IPS DF 6.9 (cell line): ENCODE results near the gene NRXN2.

Experiments
- DNase-seq: peaks from one replicate; pipeline ENCODE4 v3.0.0-alpha.2; 2013; ENCODE audit warnings: low read depth, low spot score
- H3K27ac ChIP-seq: one replicate; pipeline ENCODE4 v1.5.1; 2013; ENCODE audit warnings: low read length, control low read depth
- H3K27me3 ChIP-seq: 2 replicates; pipeline ENCODE4 v1.6.1; 2013; ENCODE audit warnings: mild to moderate bottlenecking, low read length; ENCODE audit not compliant: control insufficient read depth, insufficient read depth
- H3K36me3 ChIP-seq: 2 replicates; pipeline ENCODE4 v1.6.1; 2013; ENCODE audit warnings: low read length; ENCODE audit not compliant: control insufficient read depth, insufficient read depth
- H3K4me1 ChIP-seq: 2 replicates; pipeline ENCODE4 v1.6.1; 2013; ENCODE audit warnings: low read length; ENCODE audit not compliant: control insufficient read depth, insufficient read depth
- H3K4me3 ChIP-seq: 2 replicates; pipeline ENCODE4 v1.5.1; 2013; ENCODE audit warnings: mild to moderate bottlenecking, low read length
- H3K9me3 ChIP-seq: 2 replicates; pipeline ENCODE4 v1.6.1; 2013; ENCODE audit warnings: low read length, inconsistent platforms; ENCODE audit not compliant: control insufficient read depth, insufficient read depth
- WGBS: extraction: QIAGEN DNeasy Blood & Tissue Kit; methylation state at CpG from one replicate; pipeline ENCODE4 v1.1.7; 2013; ENCODE audit warnings: mixed read lengths, missing lambda C conversion rate; ENCODE audit not compliant: insufficient read length, insufficient coverage; 5-methylcytosine and 5-hydroxymethylcytosine counted together

The NRXN2 gene

DNA sequence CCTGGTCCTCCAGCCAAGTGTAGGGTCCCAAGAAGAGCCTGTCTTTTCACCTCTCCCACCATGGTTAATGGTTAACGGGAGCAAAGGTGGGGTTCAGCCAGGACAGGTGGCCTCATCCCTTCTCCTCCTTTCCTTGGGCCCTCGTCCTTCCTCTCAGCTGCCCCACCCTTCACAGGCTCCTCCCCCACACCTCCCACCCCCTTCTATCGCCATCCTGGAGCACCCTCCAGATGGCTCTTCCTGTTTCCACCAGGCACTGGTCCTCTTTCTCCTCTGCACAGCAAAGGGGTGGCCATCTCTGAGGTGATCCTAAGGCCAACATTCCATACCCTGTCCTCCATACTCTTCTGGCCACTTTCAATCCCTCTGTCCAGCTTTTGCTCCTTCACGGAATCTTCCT lies 83.1 kb downstream of the NRXN2 start:
- H3K27me3 ChIP-seq: peaks cover 44% of the 10 kb centered on the region
- no peak overlapping the region for H3K27ac ChIP-seq
- DNase-seq: no peak
- no peak overlapping the region for H3K4me3 ChIP-seq
- no peaks in the 10 kb centered on the region for H3K36me3 ChIP-seq
- H3K4me1 ChIP-seq: peaks cover 9% of the 10 kb centered on the region
- no peaks in the 10 kb centered on the region for H3K9me3 ChIP-seq
- no CpG with 5 or more reads among the region's 4 CpGs for WGBS

DNA sequence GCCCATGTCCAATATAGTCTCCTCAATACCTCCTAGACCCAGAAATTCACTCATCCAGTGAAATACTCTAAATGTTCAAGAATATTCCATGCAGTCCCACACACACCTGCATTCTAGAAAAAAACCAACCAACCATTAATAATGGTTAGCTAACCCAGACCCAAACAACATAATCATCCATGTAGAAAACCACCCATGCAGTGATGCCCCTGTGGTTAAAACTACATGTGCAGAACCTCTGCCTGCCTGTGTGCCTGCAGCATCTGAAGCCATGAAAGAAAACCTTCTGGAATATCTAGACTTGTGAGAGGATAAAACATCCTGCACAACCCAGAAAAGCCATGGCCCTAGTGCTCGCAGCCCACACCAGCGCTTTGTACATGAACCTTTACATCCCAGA lies 84.2 kb downstream of the NRXN2 start:
- Histone ChIP-seq H3K27ac (no peak overlapping the region), H3K27me3 (peaks cover 41% of the 10 kb centered on the region), H3K36me3 (no peaks in the 10 kb centered on the region), H3K9me3 (no peaks in the 10 kb centered on the region), H3K4me3 (no peak overlapping the region), H3K4me1 (peaks cover 8% of the 10 kb centered on the region)
- no peak for DNase-seq
- WGBS: no CpG with 5 or more reads among the region's 2 CpGs

DNA sequence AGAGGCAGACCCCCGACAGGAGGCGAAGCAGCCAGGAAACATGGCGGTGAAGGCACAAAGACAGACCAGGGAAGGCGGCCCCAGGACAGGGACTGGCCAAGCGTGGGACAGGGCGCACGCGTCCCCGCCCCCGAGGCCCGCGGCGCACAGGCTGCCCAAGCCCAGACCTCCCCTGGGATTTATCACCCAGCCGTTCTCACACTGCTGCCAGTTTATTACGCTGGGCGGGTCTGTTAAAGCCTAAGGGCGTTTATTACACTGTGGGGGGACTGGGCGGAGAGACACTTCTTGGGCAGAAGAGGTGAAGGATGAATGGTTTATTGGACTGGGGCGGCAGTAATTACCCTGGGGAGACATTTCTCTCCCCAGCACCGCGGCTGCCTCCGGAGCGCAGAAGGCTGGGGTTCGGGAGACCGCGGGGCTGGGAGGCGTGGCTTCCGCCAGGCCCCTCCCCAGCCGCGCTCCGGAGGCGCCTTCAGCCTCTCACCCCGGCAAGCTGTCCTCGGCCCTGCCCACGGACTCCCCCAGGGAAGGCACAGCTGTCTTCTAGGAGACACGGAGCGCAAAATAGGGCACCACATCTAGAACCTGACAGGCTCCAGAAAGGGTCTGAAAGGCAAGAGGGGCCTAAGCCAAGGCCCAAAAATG lies 84.9 kb downstream of the NRXN2 start:
- WGBS: no CpG with 5 or more reads among the region's 37 CpGs
- H3K4me1 ChIP-seq: peaks cover 7% of the 10 kb centered on the region
- H3K9me3 ChIP-seq: no peaks in the 10 kb centered on the region
- DNase-seq: no peak
- H3K27me3 ChIP-seq: peaks cover 40% of the 10 kb centered on the region
- H3K36me3 ChIP-seq: no peaks in the 10 kb centered on the region
- H3K4me3 ChIP-seq: peak overlapping the region; percentile 30; the same call in 1 of the 2 replicates
- H3K27ac ChIP-seq: no peak overlapping the region

DNA sequence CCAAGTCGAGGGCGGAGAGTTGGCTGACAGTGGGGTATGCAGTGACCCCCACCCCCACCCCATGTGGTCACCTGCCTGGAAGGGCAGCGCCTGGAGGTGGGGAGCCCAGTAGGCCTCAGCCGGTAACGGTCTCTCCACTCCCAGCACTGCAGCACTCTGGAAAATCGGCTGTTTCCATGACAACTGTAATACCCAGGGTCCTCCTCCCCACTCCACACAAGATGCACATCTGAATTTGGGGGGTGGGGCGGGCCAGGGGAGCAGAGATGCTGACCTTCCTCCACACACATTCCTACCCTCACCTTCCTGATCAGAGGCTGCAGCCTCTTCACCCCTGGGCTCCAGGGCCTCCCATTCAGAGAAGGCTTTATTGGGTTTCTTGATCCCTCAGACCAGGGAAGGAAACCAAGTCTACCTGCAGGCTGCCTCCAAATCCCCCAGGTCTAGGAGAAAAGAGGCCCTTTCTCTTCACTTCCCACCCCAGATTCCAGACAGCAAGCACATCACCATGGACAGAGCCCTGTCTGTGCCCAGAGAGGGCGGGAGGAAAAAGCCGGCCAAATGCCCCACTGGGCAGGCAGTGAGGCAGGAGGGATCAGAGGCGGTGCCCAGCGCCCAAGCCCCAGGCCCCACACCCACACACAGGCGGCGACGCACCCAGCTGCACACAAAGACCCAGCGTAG lies 85.5 kb downstream of the NRXN2 start:
- Histone ChIP-seq H3K9me3 (no peaks in the 10 kb centered on the region), H3K27me3 (peaks cover 39% of the 10 kb centered on the region), H3K36me3 (no peaks in the 10 kb centered on the region), H3K4me1 (peaks cover 7% of the 10 kb centered on the region), H3K4me3 (peak overlapping the region; percentile 30; the same call in 1 of the 2 replicates), H3K27ac (no peak overlapping the region)
- WGBS: no CpG with 5 or more reads among the region's 15 CpGs
- DNase-seq: no peak

DNA sequence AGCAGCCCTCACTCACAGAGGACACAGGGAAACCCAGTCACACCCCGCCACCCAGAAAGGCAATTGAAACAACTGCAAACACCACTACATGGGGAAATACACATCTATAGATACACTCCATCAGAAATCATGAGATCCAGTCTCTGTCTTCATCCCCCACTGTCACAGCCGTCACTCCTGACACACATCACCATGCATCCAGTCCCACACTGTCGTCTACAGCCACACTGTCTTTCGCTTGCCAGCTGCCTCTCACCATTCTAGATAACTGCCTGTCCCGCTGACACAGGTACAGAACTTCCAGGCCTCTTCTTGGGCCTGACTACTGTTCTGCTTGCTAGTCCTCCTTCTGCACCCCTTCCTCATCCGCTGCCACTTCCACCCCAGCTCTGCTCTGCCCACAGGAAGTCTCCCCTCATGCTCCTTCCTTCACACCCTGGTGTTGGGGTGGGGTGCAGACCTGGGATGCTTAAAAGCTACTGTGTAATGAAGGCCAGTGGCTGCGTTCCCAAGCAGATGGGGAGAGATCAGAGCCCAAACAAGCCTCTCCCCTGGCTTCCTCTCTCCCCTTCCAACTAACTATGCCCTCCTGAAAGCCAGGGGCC lies 89.3 kb downstream of the NRXN2 start:
- Histone ChIP-seq H3K27me3 (peaks cover 2% of the 10 kb centered on the region; the same call in 1 of the 2 replicates), H3K4me3 (no peak overlapping the region), H3K27ac (no peak overlapping the region), H3K36me3 (no peaks in the 10 kb centered on the region), H3K9me3 (no peaks in the 10 kb centered on the region), H3K4me1 (peaks cover 10% of the 10 kb centered on the region)
- WGBS: no CpG with 5 or more reads among the region's 7 CpGs
- DNase-seq: no peak

DNA sequence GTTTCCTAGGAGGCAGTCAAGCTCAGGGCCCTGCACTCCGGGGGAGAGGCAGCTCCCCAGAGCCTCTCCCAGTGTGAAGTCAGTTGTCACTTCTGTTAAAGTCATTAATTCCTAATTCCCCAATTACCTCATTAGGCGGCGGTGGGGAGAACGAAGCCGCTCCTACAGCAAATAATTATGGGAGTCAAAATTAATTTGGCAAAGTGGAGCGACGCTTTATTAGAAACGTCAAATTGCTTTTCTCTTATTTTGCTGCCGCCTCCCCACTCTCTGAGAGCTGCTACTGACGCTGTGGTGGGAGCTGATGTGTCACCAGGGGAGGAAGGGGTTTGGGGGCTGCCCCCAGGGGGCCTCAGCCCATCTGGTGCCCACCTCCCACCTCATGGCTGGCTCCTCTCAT lies 90.3 kb downstream of the NRXN2 start:
- no peak overlapping the region for H3K4me3 ChIP-seq
- DNase-seq: no peak
- no peaks in the 10 kb centered on the region for H3K9me3 ChIP-seq
- no peak overlapping the region for H3K27ac ChIP-seq
- no peaks in the 10 kb centered on the region for H3K27me3 ChIP-seq
- no CpG with 5 or more reads among the region's 10 CpGs for WGBS
- H3K36me3 ChIP-seq: no peaks in the 10 kb centered on the region
- H3K4me1 ChIP-seq: peaks cover 9% of the 10 kb centered on the region

DNA sequence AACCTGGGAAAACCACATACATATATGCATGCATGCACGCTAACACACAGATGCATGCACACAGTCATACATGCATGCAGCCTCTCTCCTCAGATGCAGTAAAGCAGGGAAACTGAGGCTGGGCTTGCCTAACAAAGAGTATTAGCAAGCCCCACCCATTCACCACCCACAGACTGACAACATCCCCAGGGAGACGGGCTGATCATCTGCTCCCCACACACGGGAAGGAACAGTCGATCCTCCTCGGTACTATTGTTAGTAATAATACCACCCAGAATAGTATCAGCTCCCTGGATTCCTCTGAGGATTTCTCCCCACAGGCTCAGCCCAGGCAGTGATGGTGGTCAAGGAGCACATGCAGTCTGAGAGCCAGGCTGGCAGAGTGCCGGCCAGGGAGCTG lies 90.8 kb downstream of the NRXN2 start:
- WGBS: no CpG with 5 or more reads among the region's 6 CpGs
- H3K27me3 ChIP-seq: no peaks in the 10 kb centered on the region
- no peak for DNase-seq
- no peaks in the 10 kb centered on the region for H3K36me3 ChIP-seq
- no peak overlapping the region for H3K4me3 ChIP-seq
- no peaks in the 10 kb centered on the region for H3K9me3 ChIP-seq
- no peak overlapping the region for H3K27ac ChIP-seq
- peaks cover 6% of the 10 kb centered on the region for H3K4me1 ChIP-seq

DNA sequence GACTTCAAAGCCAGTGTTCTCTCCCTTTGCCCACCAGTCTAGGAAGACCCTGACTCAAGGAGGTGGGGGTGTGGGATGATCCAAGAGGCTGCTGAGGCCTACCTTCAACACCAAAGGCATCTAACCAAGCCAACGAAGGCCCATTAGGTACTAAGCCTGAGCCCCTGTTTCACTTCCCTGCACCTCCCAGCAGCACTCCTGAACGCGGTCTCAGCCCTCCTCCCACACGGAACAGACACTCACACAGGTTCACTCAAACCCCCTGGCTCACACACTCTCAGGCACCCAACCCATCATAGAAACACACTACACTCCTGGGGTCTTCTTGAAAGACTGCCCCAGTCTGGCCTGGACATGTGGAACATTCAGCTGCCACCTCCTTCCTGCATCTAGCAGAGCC lies 91.3 kb downstream of the NRXN2 start:
- no peak for DNase-seq
- Histone ChIP-seq H3K4me1 (peaks cover 4% of the 10 kb centered on the region), H3K27ac (no peak overlapping the region), H3K9me3 (no peaks in the 10 kb centered on the region), H3K36me3 (no peaks in the 10 kb centered on the region), H3K4me3 (no peak overlapping the region), H3K27me3 (no peaks in the 10 kb centered on the region)
- WGBS: no CpG with 5 or more reads among the region's 4 CpGs

DNA sequence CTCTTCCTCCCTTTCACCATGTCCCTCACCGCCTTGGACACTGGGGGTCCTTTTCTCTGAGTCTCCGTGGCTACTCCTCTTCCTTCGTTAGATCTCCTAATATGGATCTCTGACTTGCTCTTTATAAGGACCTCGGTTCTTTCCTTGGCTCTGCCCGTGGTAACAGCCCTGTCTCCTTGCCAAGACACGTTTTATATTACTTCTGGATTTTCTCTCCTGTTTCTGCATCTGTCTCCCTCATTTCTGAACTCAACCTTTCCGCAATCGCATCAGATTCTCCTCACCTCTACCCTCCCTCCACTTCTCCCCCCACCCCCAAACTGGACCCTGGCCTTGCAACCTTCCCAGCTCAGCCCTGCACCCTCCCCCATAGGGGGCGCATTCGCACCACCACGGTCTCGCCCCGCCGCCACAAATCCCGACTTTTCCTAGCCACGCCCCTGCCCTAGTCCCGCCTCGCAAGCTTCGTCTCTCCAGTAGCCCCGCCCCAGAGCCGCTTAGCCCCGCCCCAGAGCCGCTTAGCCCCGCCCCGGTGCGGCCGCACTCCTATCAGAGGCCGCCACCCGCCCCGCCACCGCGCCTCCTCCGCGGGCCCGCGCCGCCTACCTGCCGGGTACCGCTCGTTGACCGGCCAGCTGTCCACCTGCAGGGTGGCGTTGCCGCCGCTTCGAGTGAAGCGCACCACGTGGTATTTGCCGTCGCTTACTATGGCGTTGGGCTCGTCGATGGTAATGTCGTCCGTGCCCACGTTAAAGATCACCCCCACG lies 93.0 kb downstream of the NRXN2 start:
- Histone ChIP-seq H3K36me3 (no peaks in the 10 kb centered on the region), H3K4me3 (peak overlapping the region; percentile 10; the same call in 1 of the 2 replicates), H3K4me1 (peaks cover 4% of the 10 kb centered on the region), H3K27me3 (no peaks in the 10 kb centered on the region), H3K9me3 (no peaks in the 10 kb centered on the region), H3K27ac (no peak overlapping the region)
- 100% methylated on average over 2 of the region's 56 CpGs for WGBS
- no peak for DNase-seq

DNA sequence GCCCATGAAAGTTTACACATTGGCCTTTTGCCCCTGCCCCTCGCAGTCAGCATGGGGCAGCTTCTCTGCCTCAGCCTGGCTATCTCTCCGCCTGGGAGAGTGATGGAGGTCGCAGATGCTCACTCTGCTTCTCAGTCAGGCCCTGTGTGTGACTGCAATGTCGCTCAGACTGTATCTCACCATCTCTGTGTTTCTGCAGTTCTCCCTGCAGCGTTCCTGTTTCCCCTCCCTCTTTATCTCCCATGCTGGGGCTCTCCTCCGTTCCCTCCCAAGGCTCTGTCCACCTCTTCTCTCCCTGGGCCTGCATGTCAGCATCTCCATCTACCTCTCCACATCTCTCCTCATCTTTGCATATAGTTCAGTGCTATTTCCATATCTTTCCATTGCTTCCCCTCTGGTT lies 93.9 kb downstream of the NRXN2 start:
- WGBS: no CpG with 5 or more reads among the region's 6 CpGs
- H3K4me3 ChIP-seq: no peak overlapping the region
- DNase-seq: no peak
- no peak overlapping the region for H3K27ac ChIP-seq
- H3K4me1 ChIP-seq: peaks cover 4% of the 10 kb centered on the region
- no peaks in the 10 kb centered on the region for H3K27me3 ChIP-seq
- no peaks in the 10 kb centered on the region for H3K36me3 ChIP-seq
- no peaks in the 10 kb centered on the region for H3K9me3 ChIP-seq
